HepG2 (cell line): ENCODE results near the gene TAS1R1. TPM values are rescaled to one million over a fixed set of nuclear protein-coding genes. Genes with fewer than 3 reads are reported as not detected.

Experiments
- ATAC-seq: fragments of 200-7000 bp; cut with Tn5 transposase; 3 replicates; pipeline ENCODE4 v1.9.1; 2020; ENCODE audit warnings: mild to moderate bottlenecking, moderate library complexity
- BruUV-seq: library from RNA; stranded (reverse); fragments of 400-500 nt; replicated peaks from 2 replicates; lab custom pipeline; 2021; lab: Mats Ljungman, UMichigan
- CTCF ChIA-PET: fragments of 300-600 bp; formaldehyde crosslinking; extraction: SDS; loops from one replicate; lab custom pipeline; 2021; ENCODE audit warnings: low total read pairs, inconsistent platforms, low intra/inter-chr PET ratio; lab: Yijun Ruan, JAX
- POLR2A ChIA-PET: fragments of 350-600 bp; sonication (Branson Sonifier 250); formaldehyde crosslinking; loops from one replicate; lab custom pipeline; 2020; ENCODE audit warnings: antibody characterized with exemption, inconsistent platforms; lab: Yijun Ruan, JAX
- DNase-seq: peaks from one replicate; pipeline ENCODE4 v3.0.0-alpha.2; 2015; ENCODE audit warnings: low spot score
- FAIRE-seq: peaks from 3 replicates; lab custom pipeline; 2011; peaks lifted over from hg19 to GRCh38; lab: Jason Lieb, UNC
- H2AFZ ChIP-seq: one replicate; pipeline ENCODE4 v1.6.1; 2011; ENCODE audit warnings: low read length, inconsistent platforms
- H3K27ac ChIP-seq: fragments of 300-600 bp; 3 replicates; pipeline ENCODE4 v1.8.0; 2011; ENCODE audit warnings: mixed run types, mild to moderate bottlenecking, mixed read lengths, low read length, inconsistent platforms; ENCODE audit not compliant: insufficient read depth; ENCODE audit errors: extremely low read length
- H3K27me3 ChIP-seq, 2 experiments: fragments of 200-600 bp in 1 of 2; 2 replicates in 1 of 2; 3 replicates in 1 of 2; pipeline versions ENCODE4 v1.6.0 to v1.8.0; 2011; ENCODE audit warnings: low read length in 2 of 2, mild to moderate bottlenecking in 2 of 2, moderate library complexity in 2 of 2, inconsistent platforms in 1 of 2; ENCODE audit not compliant: insufficient read depth in 2 of 2, control insufficient read depth in 1 of 2
- H3K36me3 ChIP-seq, 2 experiments: fragments of 200-600 bp in 1 of 2; replicated peaks in 1 of 2; 2 replicates in 1 of 2; 3 replicates in 1 of 2; pipeline versions ENCODE4 v1.5.1 to v1.8.0; 2011; ENCODE audit warnings: low read length in 2 of 2, inconsistent platforms in 1 of 2; ENCODE audit not compliant: insufficient read depth in 2 of 2, control insufficient read depth in 1 of 2
- H3K4me1 ChIP-seq: 2 replicates; pipeline ENCODE4 v1.5.1; 2012; ENCODE audit warnings: low read length, inconsistent platforms; ENCODE audit not compliant: insufficient read depth
- H3K4me2 ChIP-seq: 2 replicates; pipeline ENCODE4 v1.6.0; 2011; ENCODE audit warnings: low read depth, low read length, inconsistent platforms
- H3K4me3 ChIP-seq, 3 experiments: fragments of 200-600 bp in 1 of 3; sonication (generic), shearing (Covaris generic) in 1 of 3; replicated peaks in 1 of 3; 2 replicates each; pipeline ENCODE4 v1.5.1; 2011 to 2016; ENCODE audit warnings: low read length in 3 of 3, inconsistent platforms in 2 of 3, low read depth in 2 of 3, mild to moderate bottlenecking in 2 of 3, control low read depth in 1 of 3, mixed read lengths in 1 of 3; ENCODE audit not compliant: insufficient read depth in 1 of 3
- H3K79me2 ChIP-seq: one replicate; pipeline ENCODE4 v1.6.1; 2011; ENCODE audit warnings: low read length, inconsistent platforms; ENCODE audit not compliant: insufficient read depth
- H3K9ac ChIP-seq: 2 replicates; pipeline ENCODE4 v1.6.0; 2011; ENCODE audit warnings: mild to moderate bottlenecking, low read depth, low read length, inconsistent platforms; ENCODE audit not compliant: insufficient read depth
- H3K9me3 ChIP-seq: 2 replicates; pipeline ENCODE4 v1.5.1; 2012; ENCODE audit warnings: mild to moderate bottlenecking, low read length
- H4K20me1 ChIP-seq: 2 replicates; pipeline ENCODE4 v1.6.0; 2011; ENCODE audit warnings: inconsistent platforms, mild to moderate bottlenecking, low read length, moderate library complexity; ENCODE audit not compliant: insufficient read depth
- ATF7-NPFF ChIP-seq: sonication (generic); formaldehyde crosslinking; IDR thresholded peaks from 2 replicates; pipeline ENCODE4 v1.8.1; 2023; ENCODE audit warnings: mild to moderate bottlenecking, low read depth, missing genetic modification reagents, moderate library complexity
- DMTF1 ChIP-seq: sonication (generic); formaldehyde crosslinking; IDR thresholded peaks from 2 replicates; pipeline ENCODE4 v1.4.0; 2020; ENCODE audit warnings: mild to moderate bottlenecking, missing genetic modification reagents
- DRAP1 ChIP-seq: IDR thresholded peaks from 2 replicates; pipeline ENCODE4 v1.6.1; 2016; ENCODE audit warnings: missing genetic modification reagents, missing compliant biosample characterization
- FOXK1 ChIP-seq: sonication (generic); formaldehyde crosslinking; IDR thresholded peaks from 2 replicates; pipeline ENCODE4 v1.4.0; 2020; ENCODE audit warnings: low read depth, missing genetic modification reagents, borderline replicate concordance
- GATAD1 ChIP-seq: IDR thresholded peaks from 2 replicates; pipeline ENCODE4 v1.6.1; 2016; ENCODE audit warnings: missing genetic modification reagents, missing compliant biosample characterization
- HDAC2 ChIP-seq: sonication (generic); formaldehyde crosslinking; IDR thresholded peaks from 2 replicates; pipeline ENCODE4 v1.4.0; 2020; ENCODE audit warnings: missing genetic modification reagents
- JARID2 ChIP-seq: sonication (generic); formaldehyde crosslinking; IDR thresholded peaks from 2 replicates; pipeline ENCODE4 v1.8.1; 2023; ENCODE audit warnings: missing genetic modification reagents, inconsistent platforms; ENCODE audit not compliant: insufficient replicate concordance
- LCORL ChIP-seq, 2 experiments: fragments of 450-650 bp in 1 of 2; sonication (generic) in 1 of 2; formaldehyde crosslinking in 1 of 2; IDR thresholded peaks; 2 replicates each; pipeline versions ENCODE4 v1.5.0 to v1.6.1; 2017 to 2020; ENCODE audit warnings: antibody characterized with exemption in 1 of 2, missing genetic modification reagents in 1 of 2
- NFIB ChIP-seq: sonication (generic); formaldehyde crosslinking; IDR thresholded peaks from 2 replicates; pipeline ENCODE4 v1.9.0; 2021; ENCODE audit warnings: missing genetic modification reagents, mild to moderate bottlenecking, borderline replicate concordance
- POLR2AphosphoS5 ChIP-seq: IDR thresholded peaks from 2 replicates; pipeline ENCODE4 v1.6.1; 2012; ENCODE audit warnings: low read depth, low read length
- SRSF1 ChIP-seq: fragments of 200-400 bp; formaldehyde crosslinking; optimal IDR thresholded peaks from 2 replicates; pipeline ENCODE3; 2017; ENCODE audit warnings: mild to moderate bottlenecking, low read depth, low read length, moderate library complexity
- TOPORS ChIP-seq: sonication (generic); formaldehyde crosslinking; IDR thresholded peaks from 2 replicates; pipeline ENCODE4 v1.8.0; 2023; ENCODE audit warnings: mild to moderate bottlenecking, missing genetic modification reagents
- ZNF230 ChIP-seq: sonication (generic); formaldehyde crosslinking; IDR thresholded peaks from 2 replicates; pipeline ENCODE4 v1.4.0; 2020; ENCODE audit warnings: mild to moderate bottlenecking, missing genetic modification reagents
- ZNF24 ChIP-seq: fragments of 450-650 bp; IDR thresholded peaks from 2 replicates; pipeline ENCODE4 v1.6.1; 2017; ENCODE audit warnings: antibody characterized with exemption, mild to moderate bottlenecking
- ZNF660 ChIP-seq: sonication (generic); formaldehyde crosslinking; IDR thresholded peaks from 2 replicates; pipeline ENCODE4 v1.5.1; 2020; ENCODE audit warnings: mild to moderate bottlenecking, low read depth, missing genetic modification reagents, borderline replicate concordance
- ZNF687 ChIP-seq: sonication (generic); formaldehyde crosslinking; IDR thresholded peaks from 2 replicates; pipeline ENCODE4 v1.5.1; 2020; ENCODE audit warnings: mild to moderate bottlenecking, missing genetic modification reagents, moderate library complexity
- ZNF703 ChIP-seq: sonication (generic); formaldehyde crosslinking; IDR thresholded peaks from 2 replicates; pipeline ENCODE4 v1.5.1; 2020; ENCODE audit warnings: missing genetic modification reagents, mild to moderate bottlenecking, moderate library complexity, borderline replicate concordance
- WGBS: methylation state at CpG from one replicate; pipeline ENCODE4 v1.1.6; 2017; ENCODE audit warnings: low lambda C conversion rate; 5-methylcytosine and 5-hydroxymethylcytosine counted together
- in situ Hi-C: cut with HindIII; loops from 2 replicates; pipeline ENCODE4 v1.10.0; 2017; ENCODE audit warnings: low pct_unique_long_range_greater_than_20kb; ENCODE audit not compliant: extremely low pct_ligation_motif_present
- intact Hi-C: fragments of 100-400 bp; cut with micrococcal nuclease; formaldehyde crosslinking; loops from one replicate; pipeline ENCODE4 v1.10.0; 2022; ENCODE audit not compliant: unreplicated experiment
- polyA plus RNA-seq, 8 experiments: library from polyadenylated mRNA; depleted of rRNA in 3 of 8; stranded (reverse) in 7 of 8; unstranded in 1 of 8; fragments of >200 nt; fragmentation: Illumina TruSeq in 4 of 8; extraction: Trizol in 4 of 8; gene quantifications; 2 replicates each; pipeline versions ENCODE4 v1.2.1 to v1.2.3, GENCODE V29; 2011 to 2016; ENCODE audit warnings: low read depth in 4 of 8, missing spikeins in 1 of 8, mixed read lengths in 1 of 8; ENCODE audit not compliant: insufficient read depth in 1 of 8
- total RNA-seq, 5 experiments: library from RNA; depleted of rRNA; stranded (reverse); fragments of >200 nt; fragmentation: Illumina TruSeq; extraction: Trizol; gene quantifications; 2 replicates each; pipeline ENCODE4 v1.2.3, GENCODE V29; 2016; ENCODE audit warnings: low read depth in 1 of 5

Gene TAS1R1
- total and polyA plus RNA-seq, 2 of the 13 experiments (the other 11 are each of a cell fraction or from before 2014, with no cell fraction given), result 1.4 to 1.6 TPM

GRCh38 chr1:6506210-6507036 is 48.7 kb upstream of the TAS1R1 start:
- H3K9ac ChIP-seq, result no peak overlapping the region
- no peaks in the 10 kb centered on the region for H3K36me3 ChIP-seq
- H3K79me2 ChIP-seq, result no peaks in the 10 kb centered on the region
- H3K27me3 ChIP-seq, result peaks cover 30 to 68% of the 10 kb centered on the region in 2 experiments; a peak in 4 of 5 replicates
- no peak for FAIRE-seq
- H3K9me3 ChIP-seq, result no peaks in the 10 kb centered on the region
- H4K20me1 ChIP-seq, result no peaks in the 10 kb centered on the region
- intact Hi-C loops, result no loop called here
- in situ Hi-C loops, result no loop called here
- ChIA-PET POLR2A (interaction anchor here (1.3 kb wide), 1 partner anchor 7 kb away, joined by 5 read pairs; no protein-coding TSS in a partner anchor), CTCF (no interaction called here)
- no peak overlapping the region for H2AFZ ChIP-seq
- no peak for ATAC-seq
- peak overlapping the region; percentile 40 for H3K4me2 ChIP-seq
- no TSS peak for BruUV-seq
- H3K4me3 ChIP-seq, result peak overlapping the region in 1 of 3 experiments; percentile 18; a peak in 2 of 6 replicates
- 43% methylated on average over 7 of the region's 31 CpGs for WGBS
- no peak for DNase-seq
- H3K27ac ChIP-seq, result no peak overlapping the region
- H3K4me1 ChIP-seq, result peaks cover 64% of the 10 kb centered on the region
- TF ChIP-seq SRSF1, result peak; percentile 29
- no peak for TF ChIP-seq ZNF24
- TF ChIP-seq DRAP1 (CRISPR knock-in tag), result no peak
- TF ChIP-seq GATAD1 (CRISPR knock-in tag), result no peak
- no peak for TF ChIP-seq NFIB
- TF ChIP-seq LCORL (IDR thresholded peaks at IDR 0.05), result no peak
- TF ChIP-seq LCORL (CRISPR knock-in tag; IDR thresholded peaks at IDR 0.05), result no peak
- no peak for TF ChIP-seq ATF7-NPFF (CRISPR knock-in tag)
- TF ChIP-seq JARID2 (CRISPR knock-in tag), result no peak
- no peak for TF ChIP-seq ZNF230
- no peak for TF ChIP-seq TOPORS
- no peak for TF ChIP-seq ZNF660 (CRISPR knock-in tag)
- TF ChIP-seq ZNF687, result peak; percentile 0; the same call in 1 of the 2 replicates
- no peak for TF ChIP-seq ZNF703 (CRISPR knock-in tag)
- TF ChIP-seq POLR2AphosphoS5, result no peak
- TF ChIP-seq DMTF1 (CRISPR knock-in tag), result no peak
- TF ChIP-seq FOXK1 (CRISPR knock-in tag), result no peak
- no peak for TF ChIP-seq HDAC2 (CRISPR knock-in tag)
